ENCODE results near the gene IFT88. TPM values are rescaled to one million over a fixed set of nuclear protein-coding genes. Genes with fewer than 3 reads are reported as not detected.

The IFT88 gene
- total and polyA plus RNA-seq, 2 of the 8 experiments (the other 6 are each of a cell fraction or from before 2014, with no cell fraction given) = 1.7 to 5.8 TPM

- H2AFZ ChIP-seq (ENCODE audit: low read length) = no peak overlapping the region
- no peak overlapping the region for H3K27ac ChIP-seq (ENCODE audit: low read depth, low read length)
- peaks cover 0 to 5% (median 0%) of the 10 kb centered on the region in 4 experiments; a peak in 1 of 8 replicates for H3K36me3 ChIP-seq (ENCODE audit: control insufficient read depth in 2 of 4, insufficient read depth in 4 of 4, low read length in 3 of 4)
- peaks cover 4 to 8% of the 10 kb centered on the region in 2 experiments; a peak in 1 of 4 replicates for H3K9me3 ChIP-seq (ENCODE audit: insufficient read depth in 2 of 2, low read depth in 1 of 2, low read length in 1 of 2)
- H3K56ac ChIP-seq (replicated peaks; ENCODE audit: insufficient read length, low read depth, low read length) = no peak overlapping the region
- no peak overlapping the region for H3K18ac ChIP-seq (ENCODE audit: extremely low read depth, low read length)
- no peak overlapping the region for H2BK20ac ChIP-seq (ENCODE audit: low read length)
- no peak overlapping the region for H3K4me3 ChIP-seq (ENCODE audit: extremely low read depth in 1 of 4, insufficient read depth in 2 of 4, low read depth in 3 of 4, low read length in 4 of 4)
- FAIRE-seq (no peak), DNase-seq (ENCODE audit: low read depth in 1 of 2, low spot score in 2 of 2) (no peak)
- H2BK5ac ChIP-seq (ENCODE audit: low read depth, low read length) = no peak overlapping the region
- H4K20me1 ChIP-seq (replicated peaks in 1 of 2; ENCODE audit: control insufficient read depth in 1 of 2, insufficient read depth in 2 of 2, low read length in 2 of 2) = no peaks in the 10 kb centered on the region
- H3K14ac ChIP-seq (ENCODE audit: insufficient read length) = no peak overlapping the region
- no peak overlapping the region for H4K5ac ChIP-seq (ENCODE audit: insufficient read length, low read depth, low read length)
- no peaks in the 10 kb centered on the region for H3K79me2 ChIP-seq (ENCODE audit: control insufficient read depth in 1 of 2, insufficient read depth in 2 of 2, low read length in 2 of 2)
- ChIA-PET POLR2A (ENCODE audit: partially characterized antibody) (no interaction called here), CTCF (ENCODE audit: partially characterized antibody) (interaction anchor here (4.4 kb wide), 1 partner anchor 17 kb away, joined by 18 read pairs; no protein-coding TSS in a partner anchor)
- no peak overlapping the region for H3K23ac ChIP-seq (ENCODE audit: insufficient read length)
- no peak overlapping the region for H2BK120ac ChIP-seq (replicated peaks; ENCODE audit: low read depth, low read length)
- H4K91ac ChIP-seq (replicated peaks; ENCODE audit: insufficient read length, low read length) = no peak overlapping the region
- H3K4me2 ChIP-seq (ENCODE audit: insufficient read depth in 1 of 2, low read depth in 2 of 2, low read length in 2 of 2) = no peak overlapping the region
- H3K23me2 ChIP-seq (ENCODE audit: low read depth, low read length) = no peaks in the 10 kb centered on the region
- no peak overlapping the region for H2AK5ac ChIP-seq (ENCODE audit: low read depth, low read length)
- no peak overlapping the region for H2BK12ac ChIP-seq (ENCODE audit: low read depth, low read length)
- no peak overlapping the region for H3K9ac ChIP-seq (replicated peaks in 1 of 4; ENCODE audit: extremely low read depth in 1 of 4, low read depth in 3 of 4, low read length in 3 of 4)
- H4K8ac ChIP-seq (ENCODE audit: extremely low read depth, insufficient read depth, low read length) = no peak overlapping the region
- no peaks in the 10 kb centered on the region for H3K4me1 ChIP-seq (replicated peaks in 1 of 4; ENCODE audit: control insufficient read depth in 3 of 4, insufficient read depth in 4 of 4, low read length in 3 of 4)
- no peaks in the 10 kb centered on the region for H3K79me1 ChIP-seq (ENCODE audit: low read depth, low read length)
- H2BK15ac ChIP-seq (ENCODE audit: low read length) = no peak overlapping the region
- H3K4ac ChIP-seq (replicated peaks; ENCODE audit: insufficient read length, low read depth, low read length) = no peak overlapping the region
- no peaks in the 10 kb centered on the region for H3K27me3 ChIP-seq (replicated peaks in 1 of 4; ENCODE audit: control insufficient read depth in 3 of 4, extremely low read depth in 1 of 4, insufficient read depth in 3 of 4, low read length in 3 of 4)
- 97% methylated on average over 21 of the region's 22 CpGs; no CpG with 5 or more reads in 1 of the 2 experiments for WGBS, 2 experiments (ENCODE audit: extremely low coverage in 1 of 2, insufficient coverage in 1 of 2, insufficient read length in 1 of 2, insufficient replicate concordance in 2 of 2, low coverage in 1 of 2, low lambda C conversion rate in 2 of 2, missing lambda C conversion rate in 1 of 2)
- TF ChIP-seq EGR1 (IDR thresholded peaks at IDR 0.05; ENCODE audit: borderline replicate concordance, low read depth, low read length) (no peak), TAF1 (IDR thresholded peaks at IDR 0.05; ENCODE audit: low read depth, low read length) (no peak), SP1 (IDR thresholded peaks at IDR 0.05; ENCODE audit: low read depth, low read length) (no peak), BACH1 (IDR thresholded peaks at IDR 0.05; ENCODE audit: low read length) (no peak), JUN (IDR thresholded peaks at IDR 0.05; ENCODE audit: low read depth, low read length) (no peak), NRF1 (IDR thresholded peaks at IDR 0.05; ENCODE audit: low read depth, low read length) (no peak), CHD2 (IDR thresholded peaks at IDR 0.05; ENCODE audit: low read length) (no peak), TCF12 (IDR thresholded peaks at IDR 0.05; ENCODE audit: low read depth, low read length) (no peak), EZH2 (IDR thresholded peaks at IDR 0.05; ENCODE audit: low read depth, low read length, severe bottlenecking) (no peak), CTCF (IDR thresholded peaks at IDR 0.05; ENCODE audit: control extremely low read depth in 1 of 3, insufficient read depth in 1 of 3, low read depth in 1 of 3, low read length in 3 of 3) (no peak), PHF8 (conservative IDR thresholded peaks at IDR 0.05; ENCODE audit: low read depth, low read length) (no peak), RAD21 (IDR thresholded peaks at IDR 0.05 in 1 of 2, conservative IDR thresholded peaks at IDR 0.05 in 1 of 2; ENCODE audit: low read depth in 2 of 2, low read length in 2 of 2) (no peak)
Observed at GRCh38 chr13:20740021-20740420, 173.1 kb downstream of the IFT88 start.

Data from H1 (cell line).